Cardiac fibroblast (primary cell): ENCODE data around the gene POLDIP3.
"Not testable (repeated sequence)": the region's sequence is repeated elsewhere in the genome, so short reads cannot be mapped to it uniquely, and the experiment has no call there.

Experiments used
- DNase-seq, 2 donors: peaks; one replicate each; pipeline versions ENCODE4 v3.0.0 to v3.0.0-alpha.2; 2010; ENCODE audit warnings: low read depth in 2 of 2
- H3K4me3 ChIP-seq, 2 donors: replicated peaks in 1 of 2; 1 replicate in 1 of 2; 2 replicates in 1 of 2; pipeline ENCODE4 v1.5.1; 2011; ENCODE audit warnings: low read depth in 2 of 2, low read length in 2 of 2, mild to moderate bottlenecking in 2 of 2, moderate library complexity in 1 of 2
- CTCF ChIP-seq: IDR thresholded peaks from one replicate; pipeline ENCODE4 v1.5.1; 2011; ENCODE audit warnings: low read depth, mild to moderate bottlenecking, low read length, inconsistent platforms

POLDIP3 gene

GRCh38 chr22:42536166-42536565, 78.5 kb downstream of the POLDIP3 start:
- no peak overlapping the region for H3K4me3 ChIP-seq
- no peak for DNase-seq
- TF ChIP-seq CTCF: no peak

- not testable (repeated sequence) for H3K4me3 ChIP-seq, DNase-seq
Measured at GRCh38 chr22:42535082-42535731, 79.5 kb downstream of the POLDIP3 start.
